ENCODE results near the gene RPA3. TPM values are rescaled to one million over a fixed set of nuclear protein-coding genes. Genes with fewer than 3 reads are reported as not detected.

The RPA3 gene
- total and polyA plus RNA-seq, 7 donors = 10.8 to 24.8 (median 13.8) TPM

DNA sequence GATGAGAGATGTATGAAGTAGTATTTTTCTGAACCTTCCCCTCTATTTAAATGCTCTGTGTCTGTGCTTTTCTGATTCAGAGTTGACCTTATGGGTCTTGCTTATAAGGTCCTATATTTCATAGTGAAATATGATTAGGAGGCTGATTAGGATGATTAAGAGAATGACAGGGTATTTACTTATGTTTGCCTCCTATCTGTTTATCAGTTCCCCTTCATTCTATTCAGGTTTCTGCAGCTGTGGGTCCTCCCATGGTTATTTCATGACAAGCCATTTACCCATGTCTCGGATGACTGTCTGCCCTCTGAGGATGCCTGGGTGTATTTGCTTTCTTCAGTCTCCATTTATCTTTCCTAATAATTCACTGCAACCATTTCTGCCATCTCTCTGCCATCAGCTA, 16.9 kb downstream of the RPA3 start:
- Histone ChIP-seq H3K27ac (no peak overlapping the region), H3K27me3 (ENCODE audit: insufficient read depth in 3 of 3, low read length in 2 of 3) (no peaks in the 10 kb centered on the region), H3K9me3 (no peaks in the 10 kb centered on the region), H3K36me3 (ENCODE audit: insufficient read depth in 1 of 2, low read depth in 1 of 2) (no peaks in the 10 kb centered on the region), H3K4me1 (peaks cover 44% of the 10 kb centered on the region), H3K4me3 (no peak overlapping the region)
- intact Hi-C loops (cut with DNase I) = no loop called here
- 87 to 96% (median 92%) methylated on average over 1 of the region's 1 CpG for WGBS, 3 donors
- ATAC-seq (no peak), DNase-seq (no peak)
- TF ChIP-seq, protein P1, sequence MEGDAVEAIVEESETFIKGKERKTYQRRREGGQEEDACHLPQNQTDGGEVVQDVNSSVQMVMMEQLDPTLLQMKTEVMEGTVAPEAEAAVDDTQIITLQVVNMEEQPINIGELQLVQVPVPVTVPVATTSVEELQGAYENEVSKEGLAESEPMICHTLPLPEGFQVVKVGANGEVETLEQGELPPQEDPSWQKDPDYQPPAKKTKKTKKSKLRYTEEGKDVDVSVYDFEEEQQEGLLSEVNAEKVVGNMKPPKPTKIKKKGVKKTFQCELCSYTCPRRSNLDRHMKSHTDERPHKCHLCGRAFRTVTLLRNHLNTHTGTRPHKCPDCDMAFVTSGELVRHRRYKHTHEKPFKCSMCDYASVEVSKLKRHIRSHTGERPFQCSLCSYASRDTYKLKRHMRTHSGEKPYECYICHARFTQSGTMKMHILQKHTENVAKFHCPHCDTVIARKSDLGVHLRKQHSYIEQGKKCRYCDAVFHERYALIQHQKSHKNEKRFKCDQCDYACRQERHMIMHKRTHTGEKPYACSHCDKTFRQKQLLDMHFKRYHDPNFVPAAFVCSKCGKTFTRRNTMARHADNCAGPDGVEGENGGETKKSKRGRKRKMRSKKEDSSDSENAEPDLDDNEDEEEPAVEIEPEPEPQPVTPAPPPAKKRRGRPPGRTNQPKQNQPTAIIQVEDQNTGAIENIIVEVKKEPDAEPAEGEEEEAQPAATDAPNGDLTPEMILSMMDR (IDR thresholded peaks at IDR 0.05) = no peak

DNA sequence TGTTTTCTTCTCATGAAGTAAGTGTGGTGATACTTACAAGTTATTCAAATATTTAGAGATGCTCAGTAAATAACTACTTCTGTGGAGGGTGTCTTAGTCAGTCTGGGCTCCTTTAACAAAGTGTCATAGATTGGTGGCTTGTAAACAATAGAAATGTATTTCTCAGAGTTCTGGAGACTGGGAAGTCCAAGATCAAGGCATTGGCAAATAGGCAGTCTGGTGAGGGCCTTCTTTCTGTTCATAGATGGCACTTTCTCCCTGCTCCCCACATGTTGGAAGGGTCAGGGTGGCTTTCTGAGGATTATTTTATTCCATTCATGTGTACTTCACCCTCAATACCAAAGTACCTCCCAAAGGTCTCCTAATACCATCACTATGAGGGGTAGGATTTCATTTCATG, 18.4 kb downstream of the RPA3 start:
- Histone ChIP-seq H3K4me3 (no peak overlapping the region), H3K27ac (no peak overlapping the region), H3K27me3 (ENCODE audit: insufficient read depth in 3 of 3, low read length in 2 of 3) (no peaks in the 10 kb centered on the region), H3K4me1 (peaks cover 43% of the 10 kb centered on the region), H3K9me3 (no peaks in the 10 kb centered on the region), H3K36me3 (ENCODE audit: insufficient read depth in 1 of 2, low read depth in 1 of 2) (no peaks in the 10 kb centered on the region)
- no peak for DNase-seq
- TF ChIP-seq, protein P1 (IDR thresholded peaks at IDR 0.05) = no peak
- intact Hi-C loops (cut with DNase I) = no loop called here
- ATAC-seq = no peak

DNA sequence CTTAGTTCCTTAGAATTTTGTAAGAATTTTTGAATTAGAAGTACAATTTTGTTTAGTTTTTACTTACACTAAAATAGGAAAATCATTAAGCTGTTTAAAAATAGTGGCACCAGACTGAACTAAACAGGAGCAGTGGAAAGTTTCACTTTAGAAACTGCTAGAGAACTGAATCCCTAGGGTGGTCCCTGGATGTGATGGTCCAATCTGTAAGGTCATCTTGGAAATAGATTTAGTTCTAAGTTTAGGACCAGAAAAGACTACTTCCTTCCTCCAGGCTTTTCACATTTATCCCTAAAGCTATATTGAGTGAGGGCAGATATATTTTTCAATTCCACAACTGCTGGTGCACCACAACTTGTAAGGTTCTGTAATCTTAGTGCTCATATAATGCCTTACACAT, 19.0 kb downstream of the RPA3 start:
- intact Hi-C loops (cut with DNase I) = no loop called here
- no peak overlapping the region for H3K4me3 ChIP-seq
- no peaks in the 10 kb centered on the region for H3K27me3 ChIP-seq (ENCODE audit: insufficient read depth in 3 of 3, low read length in 2 of 3)
- DNase-seq = no peak
- no peaks in the 10 kb centered on the region for H3K9me3 ChIP-seq
- TF ChIP-seq, protein P1 (IDR thresholded peaks at IDR 0.05) = no peak
- no peak for ATAC-seq
- peaks cover 48% of the 10 kb centered on the region for H3K4me1 ChIP-seq
- no peak overlapping the region for H3K27ac ChIP-seq
- no peaks in the 10 kb centered on the region for H3K36me3 ChIP-seq (ENCODE audit: insufficient read depth in 1 of 2, low read depth in 1 of 2)

DNA sequence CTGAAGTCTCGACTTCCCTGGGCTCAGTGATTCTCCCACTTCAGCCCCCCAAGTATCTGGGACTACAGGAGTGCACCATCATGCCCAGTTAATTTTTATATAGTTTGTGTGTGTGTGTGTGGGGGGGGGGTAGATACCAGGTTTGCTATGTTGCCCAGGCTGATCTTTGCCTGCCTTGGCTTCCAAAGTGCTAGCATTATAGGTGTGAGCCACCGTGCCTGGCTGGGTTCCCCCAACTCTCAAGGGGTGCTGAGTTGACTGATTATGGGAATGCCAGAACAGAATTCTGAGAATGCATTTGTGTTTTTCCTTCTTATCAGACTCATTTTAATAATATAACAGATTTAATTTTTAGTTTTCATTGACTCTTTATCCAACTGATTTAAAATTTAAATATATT, 19.5 kb downstream of the RPA3 start:
- ATAC-seq (no peak), DNase-seq (no peak)
- WGBS, 3 donors = 38 to 62% (median 50%) methylated on average over 2 of the region's 2 CpGs
- no peaks in the 10 kb centered on the region for H3K27me3 ChIP-seq (ENCODE audit: insufficient read depth in 3 of 3, low read length in 2 of 3)
- H3K4me3 ChIP-seq = no peak overlapping the region
- intact Hi-C loops (cut with DNase I) = no loop called here
- H3K9me3 ChIP-seq = no peaks in the 10 kb centered on the region
- H3K36me3 ChIP-seq (ENCODE audit: insufficient read depth in 1 of 2, low read depth in 1 of 2) = no peaks in the 10 kb centered on the region
- H3K4me1 ChIP-seq = peaks cover 49% of the 10 kb centered on the region
- H3K27ac ChIP-seq = no peak overlapping the region
- TF ChIP-seq, protein P1 (IDR thresholded peaks at IDR 0.05) = no peak

DNA sequence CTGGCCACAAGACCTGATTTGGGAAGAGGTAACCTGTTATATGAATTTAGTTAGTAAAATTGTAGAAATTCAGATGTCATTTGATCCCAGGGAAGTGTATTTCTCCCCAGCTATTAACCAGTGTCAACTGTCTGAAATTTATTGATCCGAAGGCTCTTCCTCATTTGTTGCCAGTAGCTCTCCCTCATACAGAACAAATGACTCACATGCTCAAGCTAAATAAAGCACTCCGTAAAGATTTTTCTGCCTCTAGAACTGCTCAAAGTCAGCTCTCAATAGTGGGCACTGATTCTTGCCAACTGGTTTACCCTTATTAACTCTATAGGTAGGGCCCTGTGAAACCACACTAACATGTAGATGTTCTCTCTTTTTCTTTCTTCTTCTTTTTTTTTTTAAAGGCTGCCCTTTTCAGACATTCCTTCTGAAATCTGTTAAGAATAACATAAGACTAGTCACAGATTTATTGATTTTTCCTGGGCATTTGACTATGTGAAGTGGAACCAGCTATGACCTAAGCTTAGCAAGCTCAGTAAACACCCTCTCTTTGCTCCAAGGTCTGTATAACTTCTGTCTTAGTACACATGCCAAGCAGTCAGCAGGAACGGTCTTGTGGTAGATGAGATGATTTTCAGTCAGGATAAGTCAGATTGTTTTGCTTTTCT, 21.8 kb downstream of the RPA3 start:
- Histone ChIP-seq H3K4me3 (no peak overlapping the region), H3K27ac (peak overlapping the region; percentile 48), H3K4me1 (peaks cover 47% of the 10 kb centered on the region), H3K9me3 (no peaks in the 10 kb centered on the region), H3K36me3 (ENCODE audit: insufficient read depth in 1 of 2, low read depth in 1 of 2) (no peaks in the 10 kb centered on the region), H3K27me3 (ENCODE audit: insufficient read depth in 3 of 3, low read length in 2 of 3) (no peaks in the 10 kb centered on the region)
- TF ChIP-seq, protein P1 (IDR thresholded peaks at IDR 0.05) = no peak
- DNase-seq = no peak
- ATAC-seq = peak; percentile 53 to 77 (median 67)
- 28 to 34% (median 28%) methylated on average over 3 of the region's 3 CpGs for WGBS, 3 donors
- intact Hi-C loops (cut with DNase I) = no loop called here
